ENCODE measurements around the gene TSC1. TPM values are rescaled to one million over a fixed set of nuclear protein-coding genes. Genes with fewer than 3 reads are reported as not detected.

The TSC1 gene
- total and polyA plus RNA-seq, 2 experiments from 2014 or later, result 23.7 to 48.0 TPM

DNA sequence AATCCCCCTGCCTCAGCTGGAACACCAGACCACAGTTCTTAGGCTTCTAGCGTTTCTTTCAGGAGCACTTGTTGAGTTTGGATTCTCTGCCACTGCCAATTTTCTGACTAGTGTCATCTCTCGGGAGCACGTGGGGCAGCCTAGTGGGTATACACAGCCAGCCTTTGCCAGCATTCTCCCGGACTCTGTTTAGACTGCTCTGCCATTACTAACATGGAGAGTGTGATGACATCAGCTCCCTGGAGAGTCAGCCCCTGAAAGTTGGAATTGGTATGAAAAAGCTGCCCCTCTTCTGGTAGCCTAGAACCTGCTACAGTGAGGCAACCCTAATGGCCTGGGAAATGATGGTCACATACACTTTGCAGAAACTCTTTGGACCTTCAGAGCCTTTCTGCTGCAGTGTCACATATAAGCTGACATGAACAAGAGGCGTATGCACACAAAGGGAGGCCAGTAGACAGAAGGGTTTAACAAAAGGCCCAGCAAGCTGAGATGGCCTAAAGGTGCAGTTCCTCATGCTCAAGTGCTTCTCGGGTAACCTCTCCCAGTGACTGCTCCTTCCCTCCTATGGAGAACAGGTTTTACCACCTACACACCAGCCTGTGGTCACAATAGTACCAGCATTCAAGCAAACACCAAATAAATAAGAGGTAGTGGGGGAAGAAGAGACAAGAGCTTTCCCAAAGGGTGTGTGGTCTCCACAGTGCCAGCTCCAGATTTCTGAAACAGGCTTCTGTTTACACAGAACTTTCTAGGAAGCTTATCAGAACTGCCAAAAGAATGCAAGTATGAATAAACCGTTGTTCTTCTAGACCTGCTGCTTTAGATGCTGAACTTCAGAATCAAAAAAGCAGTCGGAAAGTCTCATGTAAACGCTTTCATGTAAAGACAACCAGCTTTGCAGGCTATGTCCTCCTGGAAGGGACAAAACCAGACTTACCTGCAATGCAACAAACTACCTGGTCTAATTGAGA is 49.3 kb downstream of the TSC1 start:
- Histone ChIP-seq H3K9me2 (ENCODE audit: insufficient read depth) (no peaks in the 10 kb centered on the region), H3K79me2 (replicated peaks; ENCODE audit: insufficient read depth) (no peaks in the 10 kb centered on the region), H3K27ac (ENCODE audit: low read depth) (no peak overlapping the region), H3K4me3 (no peak overlapping the region), H3K36me3 (ENCODE audit: insufficient read depth) (peaks cover 14% of the 10 kb centered on the region; the same call in 1 of the 2 replicates), H3K27me3 (ENCODE audit: insufficient read depth) (no peaks in the 10 kb centered on the region), H2AFZ (no peak overlapping the region), H3F3A (replicated peaks; ENCODE audit: low read depth) (no peaks in the 10 kb centered on the region), H3K4me2 (no peak overlapping the region), H3K4me1 (ENCODE audit: insufficient read depth) (no peaks in the 10 kb centered on the region), H4K20me1 (replicated peaks; ENCODE audit: insufficient read depth) (0 out of 2 replicates have a peak, but pooled peaks cover 9% of the 10 kb centered on the region)
- peaks cover 25% of the 10 kb centered on the region for H3K36me3 Mint-ChIP-seq (ENCODE audit: low read depth)
- peaks cover 8% of the 10 kb centered on the region for H3K27me3 Mint-ChIP-seq (ENCODE audit: insufficient read depth, low read depth, poor library complexity)
- DNase-seq (ENCODE audit: low spot score) (no peak), ATAC-seq (no peak)
- no peaks in the 10 kb centered on the region; the same call in 2 of the 3 replicates for H3K4me1 Mint-ChIP-seq
- TF ChIP-seq EZH2 (IDR thresholded peaks at IDR 0.05; ENCODE audit: low read depth, unreplicated experiment) (no peak), JUNB (IDR thresholded peaks at IDR 0.05; ENCODE audit: unreplicated experiment) (no peak), POLR2AphosphoS5 (IDR thresholded peaks at IDR 0.05; ENCODE audit: low read depth) (no peak), ZNF331 (CRISPR knock-in tag; IDR thresholded peaks at IDR 0.05; ENCODE audit: low read depth) (no peak)
- H3K9me3 Mint-ChIP-seq, result no peaks in the 10 kb centered on the region
- H3K4me3 Mint-ChIP-seq, result no peak overlapping the region
- H3K27ac Mint-ChIP-seq, result no peak overlapping the region

DNA sequence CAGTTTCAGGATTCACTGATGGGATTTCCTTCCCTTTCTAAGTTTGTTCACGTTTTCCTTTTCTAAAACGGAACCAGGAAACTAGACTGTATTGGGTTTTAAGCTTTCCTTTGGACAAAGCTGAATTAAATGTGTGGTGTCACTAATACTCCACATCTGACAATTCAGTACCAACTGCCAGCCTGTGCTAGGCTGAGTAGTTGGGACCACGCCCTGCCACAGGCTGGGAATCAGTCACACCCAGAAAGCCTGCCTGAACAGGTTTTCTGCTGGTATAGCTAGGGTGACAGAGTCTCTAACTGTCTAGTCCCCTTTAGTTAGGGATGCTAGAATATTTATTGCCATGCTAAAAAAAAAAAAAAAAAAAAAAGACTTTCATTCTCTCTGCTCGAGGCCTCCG is 50.1 kb downstream of the TSC1 start:
- Histone ChIP-seq H3K79me2 (replicated peaks; ENCODE audit: insufficient read depth) (no peaks in the 10 kb centered on the region), H3F3A (replicated peaks; ENCODE audit: low read depth) (no peaks in the 10 kb centered on the region), H3K36me3 (ENCODE audit: insufficient read depth) (peaks cover 14% of the 10 kb centered on the region; the same call in 1 of the 2 replicates), H3K4me2 (no peak overlapping the region), H3K27me3 (ENCODE audit: insufficient read depth) (no peaks in the 10 kb centered on the region), H3K4me3 (no peak overlapping the region), H2AFZ (no peak overlapping the region), H3K9me2 (ENCODE audit: insufficient read depth) (no peaks in the 10 kb centered on the region), H3K27ac (ENCODE audit: low read depth) (no peak overlapping the region), H3K4me1 (ENCODE audit: insufficient read depth) (no peaks in the 10 kb centered on the region), H4K20me1 (replicated peaks; ENCODE audit: insufficient read depth) (0 out of 2 replicates have a peak, but pooled peaks cover 5% of the 10 kb centered on the region)
- H3K36me3 Mint-ChIP-seq (ENCODE audit: low read depth), result peaks cover 25% of the 10 kb centered on the region
- DNase-seq (ENCODE audit: low spot score), result no peak
- H3K9me3 Mint-ChIP-seq, result no peaks in the 10 kb centered on the region
- no peak overlapping the region for H3K4me3 Mint-ChIP-seq
- H3K4me1 Mint-ChIP-seq, result no peaks in the 10 kb centered on the region; the same call in 2 of the 3 replicates
- H3K27ac Mint-ChIP-seq, result no peak overlapping the region
- ATAC-seq, result no peak
- peaks cover 5% of the 10 kb centered on the region for H3K27me3 Mint-ChIP-seq (ENCODE audit: insufficient read depth, low read depth, poor library complexity)
- TF ChIP-seq, protein P1, sequence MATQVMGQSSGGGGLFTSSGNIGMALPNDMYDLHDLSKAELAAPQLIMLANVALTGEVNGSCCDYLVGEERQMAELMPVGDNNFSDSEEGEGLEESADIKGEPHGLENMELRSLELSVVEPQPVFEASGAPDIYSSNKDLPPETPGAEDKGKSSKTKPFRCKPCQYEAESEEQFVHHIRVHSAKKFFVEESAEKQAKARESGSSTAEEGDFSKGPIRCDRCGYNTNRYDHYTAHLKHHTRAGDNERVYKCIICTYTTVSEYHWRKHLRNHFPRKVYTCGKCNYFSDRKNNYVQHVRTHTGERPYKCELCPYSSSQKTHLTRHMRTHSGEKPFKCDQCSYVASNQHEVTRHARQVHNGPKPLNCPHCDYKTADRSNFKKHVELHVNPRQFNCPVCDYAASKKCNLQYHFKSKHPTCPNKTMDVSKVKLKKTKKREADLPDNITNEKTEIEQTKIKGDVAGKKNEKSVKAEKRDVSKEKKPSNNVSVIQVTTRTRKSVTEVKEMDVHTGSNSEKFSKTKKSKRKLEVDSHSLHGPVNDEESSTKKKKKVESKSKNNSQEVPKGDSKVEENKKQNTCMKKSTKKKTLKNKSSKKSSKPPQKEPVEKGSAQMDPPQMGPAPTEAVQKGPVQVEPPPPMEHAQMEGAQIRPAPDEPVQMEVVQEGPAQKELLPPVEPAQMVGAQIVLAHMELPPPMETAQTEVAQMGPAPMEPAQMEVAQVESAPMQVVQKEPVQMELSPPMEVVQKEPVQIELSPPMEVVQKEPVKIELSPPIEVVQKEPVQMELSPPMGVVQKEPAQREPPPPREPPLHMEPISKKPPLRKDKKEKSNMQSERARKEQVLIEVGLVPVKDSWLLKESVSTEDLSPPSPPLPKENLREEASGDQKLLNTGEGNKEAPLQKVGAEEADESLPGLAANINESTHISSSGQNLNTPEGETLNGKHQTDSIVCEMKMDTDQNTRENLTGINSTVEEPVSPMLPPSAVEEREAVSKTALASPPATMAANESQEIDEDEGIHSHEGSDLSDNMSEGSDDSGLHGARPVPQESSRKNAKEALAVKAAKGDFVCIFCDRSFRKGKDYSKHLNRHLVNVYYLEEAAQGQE (IDR thresholded peaks at IDR 0.05; ENCODE audit: unreplicated experiment), result no peak
- TF ChIP-seq EZH2 (IDR thresholded peaks at IDR 0.05; ENCODE audit: low read depth, unreplicated experiment), result no peak
- TF ChIP-seq NANOG (IDR thresholded peaks at IDR 0.05; ENCODE audit: borderline replicate concordance), result no peak
- no peak for TF ChIP-seq EZH2phosphoT487 (IDR thresholded peaks at IDR 0.05; ENCODE audit: unreplicated experiment)
- no peak for TF ChIP-seq ZNF331 (CRISPR knock-in tag; IDR thresholded peaks at IDR 0.05; ENCODE audit: low read depth)
- TF ChIP-seq, protein P2, sequence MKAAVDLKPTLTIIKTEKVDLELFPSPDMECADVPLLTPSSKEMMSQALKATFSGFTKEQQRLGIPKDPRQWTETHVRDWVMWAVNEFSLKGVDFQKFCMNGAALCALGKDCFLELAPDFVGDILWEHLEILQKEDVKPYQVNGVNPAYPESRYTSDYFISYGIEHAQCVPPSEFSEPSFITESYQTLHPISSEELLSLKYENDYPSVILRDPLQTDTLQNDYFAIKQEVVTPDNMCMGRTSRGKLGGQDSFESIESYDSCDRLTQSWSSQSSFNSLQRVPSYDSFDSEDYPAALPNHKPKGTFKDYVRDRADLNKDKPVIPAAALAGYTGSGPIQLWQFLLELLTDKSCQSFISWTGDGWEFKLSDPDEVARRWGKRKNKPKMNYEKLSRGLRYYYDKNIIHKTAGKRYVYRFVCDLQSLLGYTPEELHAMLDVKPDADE (IDR thresholded peaks at IDR 0.05), result no peak
- TF ChIP-seq ZNF114 (CRISPR knock-in tag; IDR thresholded peaks at IDR 0.05), result no peak
- no peak for TF ChIP-seq STAT1 (IDR thresholded peaks at IDR 0.05; ENCODE audit: unreplicated experiment)

Measured in GM23338 (cell line).